Lower leg skin (tissue), 4 donors: ENCODE measurements around the gene AKR1C3. TPM values are rescaled to one million over a fixed set of nuclear protein-coding genes. Genes with fewer than 3 reads are reported as not detected.

ENCODE experiments used
- DNase-seq, 2 donors: peaks; one replicate each; pipeline ENCODE4 v3.0.0-alpha.2; 2019; ENCODE audit warnings: low spot score in 2 of 2
- H3K4me3 ChIP-seq: fragments of 200-600 bp; sonication (generic); 2 replicates; pipeline ENCODE4 v1.5.1; 2017; ENCODE audit warnings: mild to moderate bottlenecking, low read depth; ENCODE audit not compliant: poor library complexity, severe bottlenecking
- POLR2A ChIP-seq, 2 donors: fragments of 450-650 bp; IDR thresholded peaks; one replicate each; pipeline ENCODE4 v1.6.1; 2016 to 2017; ENCODE audit warnings: antibody characterized with exemption in 2 of 2, mild to moderate bottlenecking in 1 of 2, moderate library complexity in 1 of 2
- WGBS, 2 donors: methylation state at CpG; one replicate each; pipeline ENCODE4 v1.1.5; 2018; 5-methylcytosine and 5-hydroxymethylcytosine counted together
- intact Hi-C: fragments of 100-400 bp; cut with DNase I; formaldehyde crosslinking; loops from one replicate; pipeline ENCODE4 v1.15.0; 2023; ENCODE audit warnings: low total_unique reads
- total RNA-seq, 4 donors: library from RNA; depleted of rRNA; stranded (reverse); fragments of >200 nt; gene quantifications; one replicate each; pipeline ENCODE4 v1.1.0, GENCODE V29; 2016
- TF ChIP-seq, protein P1 (sequence below), 3 donors: fragments of 450-650 bp; IDR thresholded peaks; one replicate each; pipeline ENCODE4 v1.5.1; 2016; ENCODE audit warnings: antibody characterized with exemption in 3 of 3, mild to moderate bottlenecking in 3 of 3, moderate library complexity in 2 of 3

AKR1C3 gene
- total RNA-seq, 4 donors from 2014 or later = 17.2 to 38.7 (median 29.6) TPM

GRCh38 chr10:5143137-5143536, 48.9 kb downstream of the AKR1C3 start:
- 81 to 83% methylated on average over 5 of the region's 5 CpGs for WGBS, 2 donors
- intact Hi-C loops = no loop called here
- TF ChIP-seq POLR2A (IDR thresholded peaks at IDR 0.05) = no peak
- TF ChIP-seq, protein P1, sequence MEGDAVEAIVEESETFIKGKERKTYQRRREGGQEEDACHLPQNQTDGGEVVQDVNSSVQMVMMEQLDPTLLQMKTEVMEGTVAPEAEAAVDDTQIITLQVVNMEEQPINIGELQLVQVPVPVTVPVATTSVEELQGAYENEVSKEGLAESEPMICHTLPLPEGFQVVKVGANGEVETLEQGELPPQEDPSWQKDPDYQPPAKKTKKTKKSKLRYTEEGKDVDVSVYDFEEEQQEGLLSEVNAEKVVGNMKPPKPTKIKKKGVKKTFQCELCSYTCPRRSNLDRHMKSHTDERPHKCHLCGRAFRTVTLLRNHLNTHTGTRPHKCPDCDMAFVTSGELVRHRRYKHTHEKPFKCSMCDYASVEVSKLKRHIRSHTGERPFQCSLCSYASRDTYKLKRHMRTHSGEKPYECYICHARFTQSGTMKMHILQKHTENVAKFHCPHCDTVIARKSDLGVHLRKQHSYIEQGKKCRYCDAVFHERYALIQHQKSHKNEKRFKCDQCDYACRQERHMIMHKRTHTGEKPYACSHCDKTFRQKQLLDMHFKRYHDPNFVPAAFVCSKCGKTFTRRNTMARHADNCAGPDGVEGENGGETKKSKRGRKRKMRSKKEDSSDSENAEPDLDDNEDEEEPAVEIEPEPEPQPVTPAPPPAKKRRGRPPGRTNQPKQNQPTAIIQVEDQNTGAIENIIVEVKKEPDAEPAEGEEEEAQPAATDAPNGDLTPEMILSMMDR (IDR thresholded peaks at IDR 0.05) = no peak

DNA sequence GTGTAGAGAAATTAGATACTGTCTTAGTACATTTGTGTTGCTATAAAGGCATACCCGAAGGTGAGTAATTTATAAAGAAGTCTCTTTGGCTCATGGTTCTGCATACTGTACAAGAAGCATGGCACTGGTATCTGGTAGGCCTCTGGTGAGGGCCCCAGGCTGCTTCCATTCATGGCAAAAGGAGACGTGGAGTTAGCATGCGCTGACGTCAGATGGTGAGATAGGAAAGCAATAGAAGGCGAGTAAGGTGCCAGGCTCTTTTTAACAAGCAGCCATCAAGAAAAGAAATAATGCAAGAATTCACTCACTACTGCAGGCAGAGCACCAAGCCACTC, 52.7 kb downstream of the AKR1C3 start:
- no peak for DNase-seq
- TF ChIP-seq POLR2A (IDR thresholded peaks at IDR 0.05) = no peak
- TF ChIP-seq, protein P1 (IDR thresholded peaks at IDR 0.05) = no peak
- H3K4me3 ChIP-seq = no peak overlapping the region
- 68 to 69% methylated on average over 5 of the region's 5 CpGs for WGBS, 2 donors
- intact Hi-C loops = no loop called here

More at GRCh38 chr10:5143137-5143536, 48.9 kb downstream of the AKR1C3 start:
- H3K4me3 ChIP-seq = no peak overlapping the region
- no peak for DNase-seq

- no peak for TF ChIP-seq POLR2A (IDR thresholded peaks at IDR 0.05)
- TF ChIP-seq, protein P1 (IDR thresholded peaks at IDR 0.05) = no peak
- 62 to 73% methylated on average over 5 of the region's 5 CpGs for WGBS, 2 donors
- DNase-seq = no peak
- intact Hi-C loops = no loop called here
- no peak overlapping the region for H3K4me3 ChIP-seq
Measured at GRCh38 chr10:5147255-5147980, 53.2 kb downstream of the AKR1C3 start.

GRCh38 chr10:5147981-5148677, 53.9 kb downstream of the AKR1C3 start:
- WGBS, 2 donors = 54 to 62% methylated on average over 3 of the region's 3 CpGs
- H3K4me3 ChIP-seq = no peak overlapping the region
- DNase-seq = no peak
- intact Hi-C loops = no loop called here
- TF ChIP-seq, protein P1 (IDR thresholded peaks at IDR 0.05) = no peak
- no peak for TF ChIP-seq POLR2A (IDR thresholded peaks at IDR 0.05)

- DNase-seq = no peak
- intact Hi-C loops = no loop called here
- TF ChIP-seq, protein P1 (IDR thresholded peaks at IDR 0.05) = no peak
- TF ChIP-seq POLR2A (IDR thresholded peaks at IDR 0.05) = no peak
- H3K4me3 ChIP-seq = no peak overlapping the region
- 66 to 68% methylated on average over 1 of the region's 1 CpG for WGBS, 2 donors
Measured at GRCh38 chr10:5148678-5149032, 54.4 kb downstream of the AKR1C3 start.
